Stimulated activated CD8-positive, alpha-beta memory T cell treated with anti-CD3 and anti-CD28 coated beads, Interleukin-12 subunit alpha, Interleukin-12 subunit beta, amount 100 ng/mL, for 24 hours (primary cell): ENCODE measurements around the gene SLC49A4.

Source experiments
- DNase-seq: peaks from one replicate; pipeline ENCODE4 v3.0.0-alpha.2; 2020; ENCODE audit errors: extremely low read depth

Gene SLC49A4

GRCh38 chr3:122786066-122786465 lies 8.8 kb upstream of the SLC49A4 start:
- no peak for DNase-seq

- DNase-seq, result no peak
These were observed 7.0 kb upstream of the SLC49A4 start for GRCh38 chr3:122787872-122788271.

GRCh38 chr3:122789585-122790273 lies 5.1 kb upstream of the SLC49A4 start:
- no peak for DNase-seq

- DNase-seq, result peak; percentile 77
These were observed 1.1 kb upstream of the SLC49A4 start, which contains the start of gene HSPBAP1 for GRCh38 chr3:122793568-122794416. HSPBAP1 (minus strand) TSS chr3:122793831; CDS start chr3:122793680, 151 bp downstream.

- DNase-seq, result no peak
These were observed 438 bp upstream of the SLC49A4 start for GRCh38 chr3:122794483-122794778.

- DNase-seq, result no peak
These were observed 866 bp downstream of the SLC49A4 start for GRCh38 chr3:122795674-122796195.

- DNase-seq, result no peak
These were observed 2.4 kb downstream of the SLC49A4 start for GRCh38 chr3:122797291-122797690.

GRCh38 chr3:122799322-122799721 lies 4.5 kb downstream of the SLC49A4 start:
- DNase-seq, result no peak

- DNase-seq, result no peak
These were observed 5.2 kb downstream of the SLC49A4 start for GRCh38 chr3:122800031-122800430.

GRCh38 chr3:122800706-122801237 lies 5.9 kb downstream of the SLC49A4 start:
- DNase-seq, result no peak

- no peak for DNase-seq
These were observed 7.5 kb downstream of the SLC49A4 start for GRCh38 chr3:122802323-122802722.

- DNase-seq, result no peak
These were observed 9.1 kb downstream of the SLC49A4 start for GRCh38 chr3:122803977-122804376.

- no peak for DNase-seq
These were observed 15.9 kb downstream of the SLC49A4 start for GRCh38 chr3:122810734-122811133.

- DNase-seq, result no peak
These were observed 21.7 kb downstream of the SLC49A4 start for GRCh38 chr3:122816587-122816986.

GRCh38 chr3:122824465-122825381 lies 29.9 kb downstream of the SLC49A4 start:
- DNase-seq, result no peak

- no peak for DNase-seq
These were observed 30.6 kb downstream of the SLC49A4 start for GRCh38 chr3:122825460-122825859.

GRCh38 chr3:122826278-122826677 lies 31.4 kb downstream of the SLC49A4 start:
- DNase-seq, result no peak

GRCh38 chr3:122828281-122828680 lies 33.4 kb downstream of the SLC49A4 start:
- no peak for DNase-seq

- DNase-seq, result no peak
These were observed 40.7 kb downstream of the SLC49A4 start for GRCh38 chr3:122835590-122835989.

GRCh38 chr3:122843604-122844003 lies 48.7 kb downstream of the SLC49A4 start:
- no peak for DNase-seq

GRCh38 chr3:122857019-122857418 lies 62.1 kb downstream of the SLC49A4 start:
- DNase-seq, result no peak

GRCh38 chr3:122858373-122858772 lies 63.5 kb downstream of the SLC49A4 start:
- DNase-seq, result no peak
